NCI-H2107 treated with DMSO at 0.1 percent for 48 hours (cell line): ENCODE data around the gene PPBP.

Experiments
- DNase-seq: peaks from one replicate; lab custom pipeline; 2025; ENCODE audit not compliant: unreplicated experiment; lab: John Stamatoyannopoulos, UW

The PPBP gene, protein sequence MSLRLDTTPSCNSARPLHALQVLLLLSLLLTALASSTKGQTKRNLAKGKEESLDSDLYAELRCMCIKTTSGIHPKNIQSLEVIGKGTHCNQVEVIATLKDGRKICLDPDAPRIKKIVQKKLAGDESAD

DNA sequence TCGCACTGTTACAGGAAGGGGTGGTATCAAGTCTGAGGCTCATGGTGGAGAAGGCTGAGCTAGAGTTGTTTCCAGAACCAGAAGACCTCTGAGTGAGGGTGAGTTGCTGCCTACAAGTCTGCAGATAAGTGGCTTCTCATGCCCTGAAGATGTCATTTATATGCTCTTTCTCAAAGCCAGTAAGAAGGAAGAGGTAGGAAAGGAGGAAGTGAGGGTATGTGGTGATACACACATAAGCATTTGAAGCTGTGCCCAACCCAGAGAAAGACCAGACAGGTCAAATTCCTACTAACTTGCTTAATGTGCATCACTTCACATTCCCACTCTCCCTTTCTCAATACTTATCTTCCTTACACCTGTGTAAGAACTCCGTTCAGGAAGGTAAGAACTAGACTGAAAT lies at the start of gene PPBP:
PPBP (minus strand) TSS at position 130 of the 400 bp plus-strand sequence; CDS start at position 43, 87 bp downstream.
- no peak for DNase-seq

DNA sequence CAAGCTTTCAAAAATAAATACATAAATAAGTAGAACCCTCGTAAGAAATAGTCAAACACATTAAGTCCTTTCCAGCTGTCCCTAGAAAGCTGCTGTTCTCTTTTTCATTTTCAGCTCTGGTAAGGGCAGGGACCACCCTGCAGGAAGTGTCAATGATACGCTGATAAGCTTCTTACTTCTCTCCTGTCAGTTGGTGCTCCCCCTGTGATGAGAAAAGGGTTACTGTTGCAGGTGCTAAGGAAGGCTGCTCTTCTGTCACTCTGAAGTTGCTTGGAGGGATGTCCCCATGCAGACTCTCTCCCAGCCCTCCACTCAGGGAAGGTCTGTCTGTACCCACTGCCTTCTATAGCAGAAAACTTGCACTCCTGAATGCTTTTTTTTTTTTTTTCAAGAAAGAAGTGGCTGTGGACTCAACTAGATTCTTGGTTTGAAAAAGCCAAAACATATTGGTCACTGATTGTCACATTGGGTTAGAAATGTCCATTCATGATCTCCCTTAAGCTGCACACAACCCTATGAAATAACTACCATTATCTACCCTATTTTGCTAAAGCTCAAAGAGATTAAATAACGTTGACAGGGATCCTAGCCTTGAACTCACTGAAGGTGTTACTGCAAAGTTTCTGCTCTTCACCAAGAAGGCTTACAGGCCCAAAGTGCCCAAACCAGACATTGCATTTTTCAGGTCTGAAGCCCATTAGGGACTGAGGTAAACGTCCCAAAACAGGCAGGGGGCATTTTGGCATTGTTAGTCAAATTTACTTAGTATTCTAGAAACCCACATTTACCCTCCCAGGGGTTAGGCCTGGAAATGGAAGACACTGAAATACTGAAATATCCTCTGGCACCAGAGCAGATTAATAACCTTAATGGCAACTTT lies 49.3 kb upstream of the PPBP start:
- DNase-seq, result no peak

DNA sequence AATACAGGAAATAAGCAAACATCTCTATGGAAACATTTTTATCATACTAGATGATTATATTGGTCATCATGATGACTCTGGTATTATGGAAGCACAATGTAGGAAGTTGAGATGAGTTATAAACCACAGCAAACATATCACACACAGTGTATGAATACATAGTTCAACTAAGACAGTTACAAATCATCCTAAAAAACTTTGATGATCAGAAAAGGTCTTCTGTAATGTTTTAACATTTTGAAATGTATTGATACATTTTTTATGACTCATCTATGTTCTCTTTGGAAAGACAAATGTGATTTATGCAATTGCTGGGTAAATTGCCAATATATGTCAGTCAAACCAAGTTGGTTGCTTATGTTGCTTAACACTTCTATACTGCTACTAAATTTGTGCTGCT lies 45.7 kb upstream of the PPBP start:
- DNase-seq, result no peak

DNA sequence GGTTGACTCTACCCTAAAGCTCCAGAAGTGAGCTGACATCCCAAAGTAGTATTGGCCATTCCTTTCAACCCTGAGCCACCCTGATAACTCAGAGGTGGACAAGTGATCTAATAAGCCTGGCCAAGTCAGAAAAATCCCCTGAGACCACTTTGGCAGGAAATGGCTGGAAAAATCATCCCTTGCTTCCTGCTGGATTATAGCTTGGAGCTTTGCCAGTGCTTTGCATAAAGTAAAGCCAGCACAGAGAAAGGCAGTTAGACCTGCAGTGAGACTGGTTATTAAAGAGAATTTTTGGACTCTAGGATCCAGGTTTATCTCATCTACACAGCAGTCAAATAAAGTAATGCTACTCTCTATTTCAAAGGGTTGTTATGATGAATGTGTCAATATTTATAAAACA lies 44.1 kb upstream of the PPBP start:
- DNase-seq, result no peak

DNA sequence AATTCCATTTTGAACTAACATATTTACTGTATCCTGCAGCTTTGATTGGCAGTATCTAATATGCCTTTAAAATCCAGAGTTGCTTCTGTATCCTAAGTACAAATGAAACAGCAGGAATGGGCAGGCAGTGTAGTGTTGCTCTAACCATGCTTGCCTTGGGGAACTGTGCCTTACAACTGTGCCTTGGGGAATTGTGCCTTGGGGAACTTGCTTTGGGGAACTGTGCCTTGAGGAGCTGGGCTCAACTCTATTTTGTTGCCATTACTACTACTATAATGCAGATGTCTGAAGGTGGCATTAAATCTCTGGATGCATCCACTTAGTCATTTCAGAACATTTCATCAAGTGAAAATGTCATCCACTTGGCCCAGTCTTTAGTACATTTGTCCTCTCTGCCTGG lies 43.6 kb upstream of the PPBP start:
- no peak for DNase-seq

DNA sequence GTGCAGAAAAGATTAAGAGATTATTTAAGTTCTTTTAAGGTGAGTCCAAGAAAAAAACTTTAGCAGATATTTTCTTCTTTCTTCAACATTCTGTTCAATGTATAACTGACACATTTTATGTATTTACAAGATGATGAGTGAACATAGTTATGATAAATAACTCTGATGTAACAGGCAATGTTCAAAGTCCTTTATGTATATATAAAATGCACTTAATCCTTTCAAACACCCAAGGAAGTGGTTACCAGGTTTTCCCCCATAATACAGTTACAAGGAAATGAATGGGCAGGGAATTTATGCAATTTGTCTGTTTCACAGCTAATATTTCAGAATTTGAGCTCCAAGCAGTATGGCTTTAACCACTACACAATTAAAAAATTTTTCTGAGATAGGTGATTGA lies 42.3 kb upstream of the PPBP start:
- no peak for DNase-seq

DNA sequence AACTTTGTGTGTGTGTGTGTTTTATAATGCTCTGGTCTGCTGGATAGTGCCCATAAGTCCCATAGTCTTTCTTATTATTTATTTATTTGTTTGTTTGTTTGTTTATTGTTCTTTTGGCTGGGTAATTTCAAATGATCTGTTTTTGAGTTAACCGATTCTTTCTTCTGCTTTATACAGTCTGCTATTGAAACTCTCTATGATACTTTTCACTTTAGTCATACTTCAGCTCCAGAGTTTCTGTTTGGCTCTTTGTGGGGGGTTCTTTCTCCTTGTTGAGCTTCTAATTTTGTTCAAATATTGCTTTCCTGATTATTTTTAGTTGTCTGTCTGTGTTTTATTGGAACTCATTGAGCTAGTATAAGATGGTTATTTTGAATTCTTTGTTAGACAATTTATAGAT lies 40.5 kb upstream of the PPBP start:
- no peak for DNase-seq

DNA sequence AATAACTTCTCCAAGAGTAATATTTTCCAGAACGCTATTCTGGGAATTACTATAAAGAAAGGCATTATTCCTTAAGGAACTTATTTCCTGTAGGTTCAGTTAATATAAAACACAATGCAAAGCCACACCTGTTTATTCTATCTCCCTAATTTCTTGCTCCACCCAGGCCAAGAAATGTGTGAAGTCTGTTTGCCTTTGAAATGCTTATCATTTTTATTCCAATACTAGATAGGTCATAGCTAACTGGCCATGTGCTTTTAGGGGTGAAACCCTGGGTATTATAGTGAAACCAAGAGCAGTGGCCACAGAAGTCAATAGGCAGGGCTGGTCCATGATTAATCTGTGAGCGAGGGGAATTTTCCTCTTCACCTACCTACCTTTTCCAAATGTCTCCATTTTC lies 35.7 kb upstream of the PPBP start:
- no peak for DNase-seq

DNA sequence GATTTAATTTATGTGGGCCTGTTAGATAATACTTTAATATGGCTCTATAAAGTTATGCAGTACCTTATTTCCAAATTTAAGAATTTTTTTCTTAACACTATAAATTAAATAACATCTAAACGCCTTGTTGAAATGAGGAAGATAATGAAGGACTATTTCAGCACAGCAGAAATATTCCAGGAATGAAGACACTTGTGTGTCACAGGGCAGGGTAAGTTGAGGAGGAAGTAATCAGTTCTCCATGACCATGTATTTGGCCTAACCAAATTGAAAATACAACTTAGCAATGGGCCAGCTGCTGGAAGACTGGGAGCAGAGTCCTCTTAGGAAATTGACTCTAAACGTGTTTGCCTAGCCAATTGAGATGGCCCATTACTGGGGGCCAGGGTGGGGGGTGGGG lies 33.6 kb upstream of the PPBP start:
- DNase-seq, result no peak

DNA sequence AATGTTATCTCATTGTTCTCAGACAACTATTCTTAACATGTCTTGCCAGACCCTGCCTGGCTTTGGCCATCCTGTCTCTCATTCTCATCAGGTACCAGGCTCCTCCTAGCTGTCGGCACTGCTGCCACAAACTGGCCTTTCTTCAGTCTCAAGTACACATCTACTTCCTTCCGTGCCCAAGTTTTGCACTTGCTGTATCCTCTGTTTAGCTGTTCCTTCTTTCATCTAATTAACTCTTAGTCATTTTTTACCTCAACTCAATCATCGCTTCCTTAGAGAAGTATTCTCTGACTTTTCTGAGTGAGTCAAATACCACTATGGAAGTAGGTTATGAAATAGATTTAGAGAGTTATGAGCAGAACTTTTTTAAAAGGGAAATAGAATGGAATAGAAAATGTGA lies 30.8 kb upstream of the PPBP start:
- no peak for DNase-seq

DNA sequence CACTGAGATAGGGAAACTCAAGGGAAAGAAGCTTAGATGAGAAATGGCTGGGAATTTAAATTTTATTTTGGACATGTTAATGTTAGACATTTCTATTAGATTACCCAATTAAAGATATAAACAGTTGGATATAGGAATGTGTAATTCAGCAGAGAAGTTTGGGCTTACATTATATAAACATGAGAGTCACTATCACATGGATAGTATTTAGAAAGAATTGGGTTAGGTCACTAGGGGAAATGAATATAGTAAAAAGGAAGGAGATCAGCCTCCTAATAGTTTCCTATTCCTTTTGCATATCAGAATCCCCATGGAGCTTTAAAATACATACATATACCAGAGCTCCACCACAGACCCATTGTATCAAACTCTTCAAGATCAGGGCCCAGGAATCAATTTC lies 30.1 kb upstream of the PPBP start:
- no peak for DNase-seq

DNA sequence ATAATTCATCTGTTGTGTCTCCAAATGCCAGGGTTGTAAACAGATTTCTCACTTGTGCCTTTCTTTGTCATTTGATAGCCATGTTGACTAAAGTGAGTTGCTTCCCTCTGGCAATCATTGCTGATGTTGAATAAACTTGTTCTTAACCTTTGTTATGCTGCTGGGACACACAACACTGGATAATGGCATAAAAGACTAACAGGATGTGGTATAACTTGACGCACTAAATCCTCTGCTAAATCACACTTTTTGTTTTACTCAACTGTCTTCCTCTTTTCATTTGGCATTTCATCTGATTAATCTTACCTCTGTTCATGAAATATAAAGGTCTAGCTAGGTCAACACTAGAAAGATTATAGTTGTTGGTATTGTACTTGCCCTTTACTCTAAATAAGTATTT lies 28.1 kb upstream of the PPBP start:
- no peak for DNase-seq

DNA sequence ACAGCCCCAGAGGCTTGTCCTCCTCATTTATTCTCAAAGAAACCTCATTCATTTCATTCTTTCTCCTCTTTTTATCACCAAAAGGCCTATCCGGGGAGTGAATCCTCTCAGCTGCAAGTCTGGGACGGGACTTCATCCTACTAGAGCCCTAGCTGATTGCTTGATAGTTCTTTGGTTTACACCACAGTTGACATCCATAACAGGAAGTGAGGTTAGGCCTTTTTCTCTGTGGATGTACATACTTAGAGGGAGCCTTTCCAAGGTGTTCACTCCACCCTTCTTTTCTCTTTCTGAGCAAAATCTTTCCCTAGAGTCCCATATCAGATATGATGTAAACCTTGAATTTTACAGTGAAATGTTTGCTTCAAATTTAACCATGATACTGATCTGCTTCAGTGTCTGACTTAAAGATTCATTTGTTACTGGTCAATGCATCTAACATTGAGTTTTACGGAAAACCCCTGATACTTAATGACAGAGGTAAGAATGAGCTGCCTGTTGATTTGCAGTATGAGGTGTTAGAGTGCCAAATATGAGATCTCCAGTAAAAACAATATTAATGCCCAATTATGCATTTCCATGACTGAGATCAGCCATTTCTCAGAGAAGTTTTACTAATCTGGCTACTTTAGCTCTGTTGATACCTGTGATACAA lies 27.3 kb upstream of the PPBP start:
- no peak for DNase-seq

DNA sequence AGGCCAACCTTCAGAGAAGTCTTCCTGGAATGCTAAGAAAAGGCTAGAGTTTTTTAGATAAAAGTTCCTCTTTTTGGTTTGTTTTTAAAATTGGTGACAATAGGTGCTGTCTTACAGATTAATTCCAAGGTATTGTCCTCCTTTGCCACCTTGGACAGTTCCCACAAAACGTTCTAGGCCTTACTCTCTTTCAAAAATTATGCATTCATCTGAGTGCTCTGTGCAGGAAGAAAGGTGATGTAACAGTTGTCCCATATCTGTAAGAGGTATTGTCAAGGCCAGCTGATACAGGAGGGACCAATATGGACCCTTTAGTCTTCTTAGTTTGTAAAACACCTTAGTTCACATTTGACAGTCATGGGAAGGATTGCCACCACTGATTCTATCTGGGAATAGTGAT lies 26.3 kb upstream of the PPBP start:
- no peak for DNase-seq

DNA sequence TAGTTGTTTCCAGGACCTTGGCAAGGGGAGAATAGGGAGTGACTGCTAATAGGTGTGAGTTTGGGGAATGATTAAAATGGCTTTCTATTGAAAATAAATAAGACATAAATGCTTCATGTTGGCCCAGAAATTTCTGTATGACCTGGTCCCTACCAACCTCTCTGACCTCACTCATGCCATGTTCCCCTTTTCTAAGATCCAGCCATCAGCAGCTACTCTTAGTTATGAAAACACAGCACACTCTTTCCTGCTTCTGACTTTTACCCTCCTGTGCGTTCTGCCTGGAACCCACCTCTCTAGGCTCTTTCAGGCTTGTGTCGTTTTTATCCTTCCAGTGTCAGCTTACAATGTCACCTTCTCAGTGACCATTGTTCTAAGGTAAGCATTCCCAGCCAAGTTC lies 25.3 kb upstream of the PPBP start:
- DNase-seq, result no peak

DNA sequence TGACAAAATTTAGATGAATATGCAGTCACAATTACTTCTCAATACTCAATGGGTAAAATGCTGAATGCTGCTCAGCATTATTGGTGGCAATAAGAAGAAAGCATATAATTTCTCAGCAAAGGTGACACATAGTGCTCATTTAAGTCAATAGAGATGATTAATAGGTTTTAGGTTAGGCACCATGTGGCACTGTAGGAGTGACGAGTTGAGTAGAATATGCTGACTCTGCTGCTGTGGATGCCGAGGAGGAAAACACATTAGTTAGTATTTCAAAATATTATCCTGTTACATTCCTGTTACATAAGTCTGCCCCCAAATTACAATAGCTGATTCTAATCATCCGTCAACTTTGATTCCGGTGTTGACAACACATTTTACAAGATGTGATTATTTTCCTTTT lies 24.1 kb upstream of the PPBP start:
- DNase-seq, result no peak

DNA sequence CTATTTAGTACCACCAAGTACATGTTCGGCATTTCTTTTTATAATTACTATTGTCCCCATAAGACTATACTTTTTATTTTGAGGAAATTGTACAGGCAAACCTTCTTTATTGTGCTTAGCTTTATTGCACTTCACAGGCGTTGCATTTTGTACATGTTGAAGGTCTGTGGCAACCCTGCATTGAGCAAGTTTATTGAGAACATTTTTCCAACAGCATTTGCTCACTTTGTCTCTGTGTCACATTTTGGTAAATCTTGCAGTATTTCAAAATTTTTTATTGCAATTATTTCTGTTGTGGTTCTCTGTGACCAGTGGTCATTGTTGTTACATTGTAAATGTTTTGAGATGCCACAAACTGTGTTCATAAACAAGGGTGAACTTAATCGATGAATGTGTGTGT lies 21.3 kb upstream of the PPBP start:
- DNase-seq, result no peak

DNA sequence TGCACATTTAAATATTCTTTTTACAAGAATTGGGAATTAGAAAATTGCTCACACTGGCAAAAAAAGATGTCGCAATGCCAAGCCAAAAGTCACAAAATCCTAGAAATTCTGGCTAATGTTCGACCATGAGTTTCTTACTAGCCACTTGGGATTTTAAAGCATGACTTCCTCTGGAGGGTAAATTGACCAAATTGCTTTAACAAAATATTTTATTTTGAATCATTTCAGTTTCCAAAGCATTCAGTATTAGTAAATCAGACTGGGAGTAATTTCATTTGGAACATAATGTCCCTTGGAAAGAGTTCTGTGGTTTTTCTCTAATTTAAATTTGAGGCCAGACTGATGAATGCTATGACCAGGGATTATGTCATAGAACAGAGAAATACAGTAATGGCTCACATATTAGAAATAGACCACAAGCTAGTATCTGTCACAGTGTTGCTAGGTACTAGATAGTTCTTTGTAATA lies 18.1 kb upstream of the PPBP start:
- no peak for DNase-seq

DNA sequence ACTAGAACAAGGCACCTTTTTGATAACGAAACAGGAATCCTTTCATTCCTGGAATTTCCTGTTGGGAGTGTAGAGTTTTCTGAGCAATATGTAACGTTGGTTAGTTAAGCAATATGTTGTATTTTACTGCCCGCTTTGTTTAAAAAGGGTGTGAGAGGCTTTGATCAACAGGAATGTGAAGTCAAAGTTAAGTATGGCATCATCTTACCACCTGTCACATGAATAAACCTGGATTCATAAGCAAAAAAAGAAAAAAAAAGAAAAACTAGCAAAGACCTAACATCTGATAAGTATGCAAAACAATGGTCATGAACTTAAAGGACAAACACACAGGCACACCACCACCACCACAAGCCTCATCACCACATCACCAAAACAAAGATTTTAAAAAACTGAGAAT lies 17.5 kb upstream of the PPBP start:
- no peak for DNase-seq

DNA sequence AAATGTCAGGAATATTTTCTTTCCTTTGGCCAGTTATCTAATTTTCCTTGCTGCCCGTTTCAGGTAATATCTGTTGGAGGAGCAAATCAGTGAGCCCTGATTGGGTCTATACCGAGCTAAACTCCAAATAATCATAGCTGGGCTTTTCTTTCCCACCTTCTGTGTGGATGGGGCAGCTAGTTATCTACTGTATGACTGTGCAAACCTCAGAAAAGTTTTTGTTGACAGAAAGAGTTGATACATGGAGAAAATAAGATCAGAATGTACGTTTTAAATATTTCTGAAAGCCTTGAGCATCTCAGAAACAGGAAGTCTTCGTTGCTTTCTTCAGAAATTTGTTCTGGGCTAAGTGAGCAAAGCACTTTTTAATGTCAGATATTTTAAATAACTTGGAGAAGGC lies 16.7 kb upstream of the PPBP start:
- DNase-seq, result no peak

DNA sequence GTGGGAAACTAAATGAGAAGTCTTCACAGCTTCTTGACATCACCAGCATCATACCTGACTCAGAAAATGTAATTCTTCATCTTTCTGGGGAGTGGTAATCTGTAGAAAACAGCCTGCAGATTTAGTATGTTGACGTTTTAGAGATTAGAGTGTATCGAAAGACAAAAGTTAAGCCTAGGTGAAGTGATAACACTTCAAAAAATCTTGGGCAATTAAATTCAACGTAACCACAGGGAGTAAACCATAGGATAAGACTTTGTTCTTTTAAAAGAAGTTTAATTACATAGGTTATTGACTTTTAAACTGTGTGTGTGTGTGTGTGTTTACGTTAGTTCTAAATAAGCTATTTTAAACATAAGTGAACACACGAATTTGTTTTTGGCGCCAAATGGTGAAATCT lies 12.3 kb upstream of the PPBP start:
- no peak for DNase-seq
